HepG2 (cell line): ENCODE data around the gene STUB1. TPM values are rescaled to one million over a fixed set of nuclear protein-coding genes. Genes with fewer than 3 reads are reported as not detected.

Experiments
- MAFK ChIP-seq, 2 experiments: IDR thresholded peaks in 1 of 2; conservative IDR thresholded peaks in 1 of 2; 2 replicates each; pipeline ENCODE4 v1.6.1; 2011; ENCODE audit warnings: improper control_type of control experiment in 2 of 2, low read length in 2 of 2
- NR3C1 ChIP-seq: sonication (generic); formaldehyde crosslinking; IDR thresholded peaks from 2 replicates; pipeline ENCODE4 v1.4.0; 2020; ENCODE audit warnings: missing genetic modification reagents
- ZNF333 ChIP-seq: sonication (generic); formaldehyde crosslinking; IDR thresholded peaks from 2 replicates; pipeline ENCODE4 v1.4.0; 2020; ENCODE audit warnings: mild to moderate bottlenecking, missing genetic modification reagents, borderline replicate concordance
- polyA plus RNA-seq, 8 experiments: library from polyadenylated mRNA; depleted of rRNA in 3 of 8; stranded (reverse) in 7 of 8; unstranded in 1 of 8; fragments of >200 nt; fragmentation: Illumina TruSeq in 4 of 8; extraction: Trizol in 4 of 8; gene quantifications; 2 replicates each; pipeline versions ENCODE4 v1.2.1 to v1.2.3, GENCODE V29; 2011 to 2016; ENCODE audit warnings: low read depth in 4 of 8, missing spikeins in 1 of 8, mixed read lengths in 1 of 8; ENCODE audit not compliant: insufficient read depth in 1 of 8
- total RNA-seq, 5 experiments: library from RNA; depleted of rRNA; stranded (reverse); fragments of >200 nt; fragmentation: Illumina TruSeq; extraction: Trizol; gene quantifications; 2 replicates each; pipeline ENCODE4 v1.2.3, GENCODE V29; 2016; ENCODE audit warnings: low read depth in 1 of 5
- TF ChIP-seq, protein P1 (sequence below): sonication (generic); formaldehyde crosslinking; IDR thresholded peaks from 2 replicates; pipeline ENCODE4 v1.9.0; 2021; ENCODE audit warnings: mild to moderate bottlenecking, missing genetic modification reagents
- TF ChIP-seq, protein P2 (sequence below), 2 experiments: sonication (generic) in 1 of 2; formaldehyde crosslinking in 1 of 2; IDR thresholded peaks; 2 replicates each; pipeline versions ENCODE4 v1.6.1 to v1.9.0; 2014 to 2022; ENCODE audit warnings: antibody characterized with exemption in 1 of 2, borderline replicate concordance in 1 of 2, inconsistent platforms in 1 of 2, low read depth in 1 of 2, missing genetic modification reagents in 1 of 2
- TF ChIP-seq, protein P3 (sequence below): sonication (generic); formaldehyde crosslinking; IDR thresholded peaks from 2 replicates; pipeline ENCODE4 v1.4.0; 2020; ENCODE audit warnings: missing genetic modification reagents
- TF ChIP-seq, protein P4 (sequence below): sonication (generic); formaldehyde crosslinking; IDR thresholded peaks from 2 replicates; pipeline ENCODE4 v1.8.1; 2023; ENCODE audit warnings: mild to moderate bottlenecking, missing genetic modification reagents
- TF ChIP-seq, protein P5 (sequence below): sonication (generic); formaldehyde crosslinking; conservative IDR thresholded peaks from 2 replicates; pipeline ENCODE4 v1.8.0; 2022; ENCODE audit warnings: mild to moderate bottlenecking, moderate library complexity, missing genetic modification reagents

Gene STUB1
- total and polyA plus RNA-seq, 2 of the 13 experiments (the other 11 are each of a cell fraction or from before 2014, with no cell fraction given): 52.9 to 78.2 TPM

DNA sequence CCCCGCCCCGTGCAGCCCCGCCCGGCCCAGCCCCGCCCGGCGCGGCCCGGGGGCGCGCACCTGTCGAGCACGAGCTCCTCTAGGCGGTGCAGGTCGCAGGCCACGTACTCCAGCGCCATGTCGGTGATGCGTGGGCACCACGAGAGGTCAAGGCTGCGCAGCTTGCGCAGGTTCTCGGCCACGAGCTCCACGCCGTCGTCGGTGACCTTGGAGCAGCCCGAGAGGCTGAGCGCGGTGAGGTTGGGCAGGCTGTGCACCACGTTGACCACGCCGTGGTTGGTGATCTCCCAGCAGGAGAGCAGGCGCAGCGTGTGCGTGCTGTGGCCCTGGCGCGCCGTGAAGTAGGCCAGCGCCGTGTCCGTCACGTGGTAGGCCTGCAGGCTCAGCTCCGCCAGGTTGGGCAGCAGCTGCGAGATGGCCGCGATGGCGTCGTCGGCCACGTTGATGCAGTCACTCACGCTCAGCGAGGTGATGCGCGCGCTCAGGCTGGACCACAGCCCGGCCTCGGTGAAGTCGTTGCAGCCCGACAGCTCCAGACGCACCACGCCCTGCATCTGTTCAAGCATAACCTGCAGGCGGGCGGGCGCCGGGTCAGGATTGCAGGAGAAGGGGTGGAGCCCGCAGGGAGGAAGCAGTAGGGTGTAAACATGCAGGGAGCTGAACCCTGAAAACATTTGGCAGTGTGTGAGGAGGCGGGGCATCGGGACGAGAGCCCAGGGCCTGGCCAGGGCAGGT, 15.3 kb downstream of the STUB1 start (continued):
- TF ChIP-seq, protein P1, sequence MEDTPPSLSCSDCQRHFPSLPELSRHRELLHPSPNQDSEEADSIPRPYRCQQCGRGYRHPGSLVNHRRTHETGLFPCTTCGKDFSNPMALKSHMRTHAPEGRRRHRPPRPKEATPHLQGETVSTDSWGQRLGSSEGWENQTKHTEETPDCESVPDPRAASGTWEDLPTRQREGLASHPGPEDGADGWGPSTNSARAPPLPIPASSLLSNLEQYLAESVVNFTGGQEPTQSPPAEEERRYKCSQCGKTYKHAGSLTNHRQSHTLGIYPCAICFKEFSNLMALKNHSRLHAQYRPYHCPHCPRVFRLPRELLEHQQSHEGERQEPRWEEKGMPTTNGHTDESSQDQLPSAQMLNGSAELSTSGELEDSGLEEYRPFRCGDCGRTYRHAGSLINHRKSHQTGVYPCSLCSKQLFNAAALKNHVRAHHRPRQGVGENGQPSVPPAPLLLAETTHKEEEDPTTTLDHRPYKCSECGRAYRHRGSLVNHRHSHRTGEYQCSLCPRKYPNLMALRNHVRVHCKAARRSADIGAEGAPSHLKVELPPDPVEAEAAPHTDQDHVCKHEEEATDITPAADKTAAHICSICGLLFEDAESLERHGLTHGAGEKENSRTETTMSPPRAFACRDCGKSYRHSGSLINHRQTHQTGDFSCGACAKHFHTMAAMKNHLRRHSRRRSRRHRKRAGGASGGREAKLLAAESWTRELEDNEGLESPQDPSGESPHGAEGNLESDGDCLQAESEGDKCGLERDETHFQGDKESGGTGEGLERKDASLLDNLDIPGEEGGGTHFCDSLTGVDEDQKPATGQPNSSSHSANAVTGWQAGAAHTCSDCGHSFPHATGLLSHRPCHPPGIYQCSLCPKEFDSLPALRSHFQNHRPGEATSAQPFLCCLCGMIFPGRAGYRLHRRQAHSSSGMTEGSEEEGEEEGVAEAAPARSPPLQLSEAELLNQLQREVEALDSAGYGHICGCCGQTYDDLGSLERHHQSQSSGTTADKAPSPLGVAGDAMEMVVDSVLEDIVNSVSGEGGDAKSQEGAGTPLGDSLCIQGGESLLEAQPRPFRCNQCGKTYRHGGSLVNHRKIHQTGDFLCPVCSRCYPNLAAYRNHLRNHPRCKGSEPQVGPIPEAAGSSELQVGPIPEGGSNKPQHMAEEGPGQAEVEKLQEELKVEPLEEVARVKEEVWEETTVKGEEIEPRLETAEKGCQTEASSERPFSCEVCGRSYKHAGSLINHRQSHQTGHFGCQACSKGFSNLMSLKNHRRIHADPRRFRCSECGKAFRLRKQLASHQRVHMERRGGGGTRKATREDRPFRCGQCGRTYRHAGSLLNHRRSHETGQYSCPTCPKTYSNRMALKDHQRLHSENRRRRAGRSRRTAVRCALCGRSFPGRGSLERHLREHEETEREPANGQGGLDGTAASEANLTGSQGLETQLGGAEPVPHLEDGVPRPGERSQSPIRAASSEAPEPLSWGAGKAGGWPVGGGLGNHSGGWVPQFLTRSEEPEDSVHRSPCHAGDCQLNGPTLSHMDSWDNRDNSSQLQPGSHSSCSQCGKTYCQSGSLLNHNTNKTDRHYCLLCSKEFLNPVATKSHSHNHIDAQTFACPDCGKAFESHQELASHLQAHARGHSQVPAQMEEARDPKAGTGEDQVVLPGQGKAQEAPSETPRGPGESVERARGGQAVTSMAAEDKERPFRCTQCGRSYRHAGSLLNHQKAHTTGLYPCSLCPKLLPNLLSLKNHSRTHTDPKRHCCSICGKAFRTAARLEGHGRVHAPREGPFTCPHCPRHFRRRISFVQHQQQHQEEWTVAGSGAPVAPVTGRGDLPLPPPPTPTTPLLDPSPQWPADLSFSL (CRISPR knock-in tag): 0 out of 2 replicates have a peak, but pooled peaks have one; percentile 21
- TF ChIP-seq, protein P2, sequence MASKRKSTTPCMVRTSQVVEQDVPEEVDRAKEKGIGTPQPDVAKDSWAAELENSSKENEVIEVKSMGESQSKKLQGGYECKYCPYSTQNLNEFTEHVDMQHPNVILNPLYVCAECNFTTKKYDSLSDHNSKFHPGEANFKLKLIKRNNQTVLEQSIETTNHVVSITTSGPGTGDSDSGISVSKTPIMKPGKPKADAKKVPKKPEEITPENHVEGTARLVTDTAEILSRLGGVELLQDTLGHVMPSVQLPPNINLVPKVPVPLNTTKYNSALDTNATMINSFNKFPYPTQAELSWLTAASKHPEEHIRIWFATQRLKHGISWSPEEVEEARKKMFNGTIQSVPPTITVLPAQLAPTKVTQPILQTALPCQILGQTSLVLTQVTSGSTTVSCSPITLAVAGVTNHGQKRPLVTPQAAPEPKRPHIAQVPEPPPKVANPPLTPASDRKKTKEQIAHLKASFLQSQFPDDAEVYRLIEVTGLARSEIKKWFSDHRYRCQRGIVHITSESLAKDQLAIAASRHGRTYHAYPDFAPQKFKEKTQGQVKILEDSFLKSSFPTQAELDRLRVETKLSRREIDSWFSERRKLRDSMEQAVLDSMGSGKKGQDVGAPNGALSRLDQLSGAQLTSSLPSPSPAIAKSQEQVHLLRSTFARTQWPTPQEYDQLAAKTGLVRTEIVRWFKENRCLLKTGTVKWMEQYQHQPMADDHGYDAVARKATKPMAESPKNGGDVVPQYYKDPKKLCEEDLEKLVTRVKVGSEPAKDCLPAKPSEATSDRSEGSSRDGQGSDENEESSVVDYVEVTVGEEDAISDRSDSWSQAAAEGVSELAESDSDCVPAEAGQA (IDR thresholded peaks at IDR 0.05; ENCODE audit: low read depth): peak; percentile 51; the same call in 1 of the 2 replicates
- TF ChIP-seq, protein P2 (CRISPR knock-in tag; IDR thresholded peaks at IDR 0.05; ENCODE audit: borderline replicate concordance): no peak
- TF ChIP-seq MAFK (conservative IDR thresholded peaks at IDR 0.05 in 1 of 2, IDR thresholded peaks at IDR 0.05 in 1 of 2; ENCODE audit: low read length in 2 of 2) (no peak), ZNF333 (CRISPR knock-in tag) (peak; percentile 19; the same call in 1 of the 2 replicates), NR3C1 (CRISPR knock-in tag) (0 out of 2 replicates have a peak, but pooled peaks have one; percentile 7)
- TF ChIP-seq, protein P3, sequence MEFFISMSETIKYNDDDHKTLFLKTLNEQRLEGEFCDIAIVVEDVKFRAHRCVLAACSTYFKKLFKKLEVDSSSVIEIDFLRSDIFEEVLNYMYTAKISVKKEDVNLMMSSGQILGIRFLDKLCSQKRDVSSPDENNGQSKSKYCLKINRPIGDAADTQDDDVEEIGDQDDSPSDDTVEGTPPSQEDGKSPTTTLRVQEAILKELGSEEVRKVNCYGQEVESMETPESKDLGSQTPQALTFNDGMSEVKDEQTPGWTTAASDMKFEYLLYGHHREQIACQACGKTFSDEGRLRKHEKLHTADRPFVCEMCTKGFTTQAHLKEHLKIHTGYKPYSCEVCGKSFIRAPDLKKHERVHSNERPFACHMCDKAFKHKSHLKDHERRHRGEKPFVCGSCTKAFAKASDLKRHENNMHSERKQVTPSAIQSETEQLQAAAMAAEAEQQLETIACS (CRISPR knock-in tag): peak; percentile 90
- TF ChIP-seq, protein P4, sequence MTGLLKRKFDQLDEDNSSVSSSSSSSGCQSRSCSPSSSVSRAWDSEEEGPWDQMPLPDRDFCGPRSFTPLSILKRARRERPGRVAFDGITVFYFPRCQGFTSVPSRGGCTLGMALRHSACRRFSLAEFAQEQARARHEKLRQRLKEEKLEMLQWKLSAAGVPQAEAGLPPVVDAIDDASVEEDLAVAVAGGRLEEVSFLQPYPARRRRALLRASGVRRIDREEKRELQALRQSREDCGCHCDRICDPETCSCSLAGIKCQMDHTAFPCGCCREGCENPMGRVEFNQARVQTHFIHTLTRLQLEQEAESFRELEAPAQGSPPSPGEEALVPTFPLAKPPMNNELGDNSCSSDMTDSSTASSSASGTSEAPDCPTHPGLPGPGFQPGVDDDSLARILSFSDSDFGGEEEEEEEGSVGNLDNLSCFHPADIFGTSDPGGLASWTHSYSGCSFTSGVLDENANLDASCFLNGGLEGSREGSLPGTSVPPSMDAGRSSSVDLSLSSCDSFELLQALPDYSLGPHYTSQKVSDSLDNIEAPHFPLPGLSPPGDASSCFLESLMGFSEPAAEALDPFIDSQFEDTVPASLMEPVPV: no peak
- TF ChIP-seq, protein P5, sequence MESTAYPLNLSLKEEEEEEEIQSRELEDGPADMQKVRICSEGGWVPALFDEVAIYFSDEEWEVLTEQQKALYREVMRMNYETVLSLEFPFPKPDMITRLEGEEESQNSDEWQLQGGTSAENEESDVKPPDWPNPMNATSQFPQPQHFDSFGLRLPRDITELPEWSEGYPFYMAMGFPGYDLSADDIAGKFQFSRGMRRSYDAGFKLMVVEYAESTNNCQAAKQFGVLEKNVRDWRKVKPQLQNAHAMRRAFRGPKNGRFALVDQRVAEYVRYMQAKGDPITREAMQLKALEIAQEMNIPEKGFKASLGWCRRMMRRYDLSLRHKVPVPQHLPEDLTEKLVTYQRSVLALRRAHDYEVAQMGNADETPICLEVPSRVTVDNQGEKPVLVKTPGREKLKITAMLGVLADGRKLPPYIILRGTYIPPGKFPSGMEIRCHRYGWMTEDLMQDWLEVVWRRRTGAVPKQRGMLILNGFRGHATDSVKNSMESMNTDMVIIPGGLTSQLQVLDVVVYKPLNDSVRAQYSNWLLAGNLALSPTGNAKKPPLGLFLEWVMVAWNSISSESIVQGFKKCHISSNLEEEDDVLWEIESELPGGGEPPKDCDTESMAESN (CRISPR knock-in tag): peak; percentile 47; the same call in 1 of the 2 replicates
